NCI-H2107 (cell line): ENCODE data around the gene TRAM2.

Experiments
- DNase-seq: peaks from one replicate; lab custom pipeline; 2025; lab: John Stamatoyannopoulos, UW

TRAM2 gene

DNA sequence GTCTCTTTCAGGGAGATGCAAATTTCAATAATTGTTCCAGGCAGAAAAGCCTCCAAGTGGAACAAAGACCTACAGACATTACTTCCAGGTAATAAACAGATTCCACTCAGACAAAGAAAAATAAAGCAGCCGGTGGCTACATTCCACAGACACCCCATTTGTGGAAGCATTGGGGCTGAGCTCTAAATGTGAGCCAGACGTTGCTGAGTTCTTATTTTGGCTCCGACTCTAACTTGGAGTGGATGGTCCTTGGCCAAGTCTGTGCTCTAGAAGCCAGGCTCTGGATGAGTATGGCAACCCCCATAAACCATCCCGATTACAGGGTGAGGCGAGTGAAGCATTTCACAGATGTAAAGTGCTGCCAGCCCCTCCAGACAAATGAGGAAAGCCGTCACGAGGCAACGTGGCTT lies 6.6 kb downstream of the TRAM2 start:
- no peak for DNase-seq

GRCh38 chr6:52568320-52568719 lies 8.5 kb downstream of the TRAM2 start:
- DNase-seq: no peak

DNA sequence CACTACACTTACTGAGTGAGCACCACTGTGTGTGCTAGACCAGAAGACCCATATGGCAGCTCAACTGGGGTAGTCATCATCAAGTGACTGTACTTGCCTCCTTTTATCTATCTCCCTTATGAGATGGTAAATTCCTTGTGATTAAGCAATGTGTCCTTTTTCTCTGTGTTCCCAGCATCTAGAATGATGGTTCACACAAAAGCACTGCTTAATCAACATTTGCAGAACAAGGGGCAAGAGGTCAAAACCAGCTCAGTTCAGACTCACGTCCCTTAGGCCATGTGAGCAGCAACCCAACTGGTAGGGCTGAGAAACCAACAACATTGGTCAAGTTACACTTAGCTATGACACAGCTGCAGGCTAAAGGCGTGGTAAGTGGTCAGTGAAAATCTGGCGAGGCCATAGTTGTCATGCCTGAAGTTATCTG lies 10.0 kb downstream of the TRAM2 start:
- DNase-seq: no peak

DNA sequence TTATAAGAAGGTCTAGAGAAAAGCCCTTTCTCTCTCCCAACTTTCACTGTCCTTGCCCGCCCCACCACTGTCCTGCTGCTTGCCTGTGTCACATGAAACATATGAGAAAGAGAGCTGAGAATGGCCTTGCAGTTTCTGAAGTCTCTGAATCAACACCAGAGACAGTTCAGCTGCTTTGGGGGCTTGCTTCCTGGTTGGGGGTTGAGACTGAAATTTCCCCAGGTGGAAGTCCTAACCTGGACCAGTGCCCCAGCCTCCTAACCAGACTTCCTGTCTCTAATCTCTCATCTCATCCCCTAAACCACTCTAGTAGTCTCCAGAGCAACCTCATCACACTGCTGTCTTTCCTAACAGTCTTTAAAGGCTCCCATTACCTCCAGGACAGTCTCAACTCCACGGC lies 10.7 kb downstream of the TRAM2 start:
- DNase-seq: no peak

GRCh38 chr6:52564856-52565255 lies 12.0 kb downstream of the TRAM2 start:
- no peak for DNase-seq

- no peak for DNase-seq
Measured at GRCh38 chr6:52562911-52563310, 13.9 kb downstream of the TRAM2 start.

GRCh38 chr6:52560462-52560861 lies 16.4 kb downstream of the TRAM2 start:
- DNase-seq: no peak

- no peak for DNase-seq
Measured at GRCh38 chr6:52558266-52559000, 18.4 kb downstream of the TRAM2 start.

DNA sequence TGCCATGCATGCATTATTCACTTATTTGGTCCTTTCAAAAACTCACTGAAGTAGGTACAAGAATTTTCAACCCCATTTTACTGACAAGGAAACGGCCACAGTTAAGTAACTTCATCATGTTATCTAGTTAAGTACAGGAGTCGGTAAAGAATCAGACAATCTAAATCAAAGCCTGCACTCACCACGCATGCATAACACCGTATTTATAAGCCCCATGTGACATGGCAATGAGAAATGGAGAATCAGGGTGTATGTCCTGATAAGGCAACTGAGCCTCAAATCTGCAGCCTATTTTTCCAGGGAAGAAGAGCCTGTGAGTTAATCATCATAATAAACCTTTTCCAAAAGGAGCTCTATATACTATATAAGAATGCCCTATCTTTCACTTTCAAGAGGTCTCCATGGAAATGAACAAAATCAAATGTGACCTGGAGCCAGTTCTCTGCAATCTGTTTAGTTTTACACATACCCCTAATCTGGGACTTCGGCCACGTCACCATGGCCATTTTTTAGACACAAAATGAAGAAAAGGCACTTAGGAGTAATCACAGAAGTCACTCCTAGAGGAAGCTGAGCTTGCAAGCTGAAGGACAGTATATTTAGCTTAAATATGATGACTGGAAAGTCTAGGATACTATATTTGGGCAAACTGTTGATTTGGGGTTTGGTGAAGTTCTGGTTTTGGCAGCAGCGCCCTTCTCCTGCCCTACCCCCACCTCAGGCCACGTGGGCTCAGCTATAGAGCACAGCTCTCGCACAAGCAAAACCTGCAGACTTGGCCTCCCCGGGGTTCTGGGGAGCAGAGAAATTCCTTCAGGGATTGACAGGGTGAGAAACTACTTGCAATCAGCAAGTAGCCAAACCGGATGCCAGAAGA lies 19.2 kb downstream of the TRAM2 start:
- DNase-seq: no peak

DNA sequence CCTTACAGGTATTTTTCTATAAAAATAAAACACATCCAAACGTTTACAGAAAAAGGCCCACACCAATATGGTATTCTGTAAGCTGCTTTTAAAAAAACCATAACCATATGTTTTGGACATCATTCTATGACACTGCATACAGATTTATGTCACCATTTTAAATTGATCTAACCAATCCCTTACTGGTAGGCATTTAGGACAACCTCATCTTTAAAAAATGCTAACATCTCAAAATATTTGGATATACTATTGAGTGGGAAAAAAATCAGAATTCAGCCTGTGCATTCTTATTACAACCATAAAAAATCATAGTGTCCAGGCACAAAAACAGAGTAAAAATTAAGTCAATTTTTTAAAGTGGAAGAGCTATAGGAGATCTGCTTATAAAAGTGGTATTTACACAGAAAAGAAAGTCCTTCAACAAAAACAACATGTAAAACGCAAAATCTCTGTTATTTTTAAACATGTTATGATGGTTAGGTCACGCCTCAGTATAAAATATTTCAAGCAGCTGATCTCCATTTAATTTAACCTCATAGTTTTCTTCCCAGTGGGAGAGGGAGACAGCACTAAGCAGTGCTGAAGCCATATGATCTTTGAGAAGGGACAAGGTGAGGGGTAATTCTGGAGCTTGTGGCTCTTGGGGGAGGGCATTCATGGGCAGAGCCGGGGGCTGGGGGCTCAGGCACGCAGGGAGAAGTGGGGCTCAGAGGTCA lies 21.2 kb downstream of the TRAM2 start:
- DNase-seq: no peak

DNA sequence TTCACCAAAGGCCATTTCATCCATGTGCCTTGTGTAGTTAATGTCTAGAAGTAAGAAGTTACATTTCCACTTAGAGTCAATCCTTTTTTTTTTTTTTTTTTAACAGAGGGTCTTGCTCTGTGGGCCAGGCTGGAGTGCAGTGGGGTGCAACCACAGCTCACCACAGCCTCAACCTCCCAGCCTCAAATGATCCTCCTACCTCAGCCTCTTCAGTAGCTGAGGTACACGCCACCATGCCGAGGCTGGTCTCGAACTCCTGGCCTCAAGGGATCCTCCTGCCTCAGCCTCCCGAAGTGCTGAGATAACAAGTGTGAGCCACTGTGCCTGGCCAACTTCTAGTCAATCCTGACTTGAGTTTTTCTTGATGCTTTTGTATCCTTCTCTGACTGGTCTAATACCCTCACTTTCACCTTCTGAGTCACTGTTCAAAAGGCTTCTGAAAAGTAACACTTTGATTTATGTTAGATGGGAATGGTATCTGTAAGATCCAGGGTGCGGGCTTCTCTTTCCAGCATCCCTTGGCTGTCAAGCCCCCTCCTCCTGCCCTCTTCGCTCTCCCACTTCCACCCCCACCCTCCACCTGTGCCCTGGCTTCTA lies 22.1 kb downstream of the TRAM2 start:
- no peak for DNase-seq

DNA sequence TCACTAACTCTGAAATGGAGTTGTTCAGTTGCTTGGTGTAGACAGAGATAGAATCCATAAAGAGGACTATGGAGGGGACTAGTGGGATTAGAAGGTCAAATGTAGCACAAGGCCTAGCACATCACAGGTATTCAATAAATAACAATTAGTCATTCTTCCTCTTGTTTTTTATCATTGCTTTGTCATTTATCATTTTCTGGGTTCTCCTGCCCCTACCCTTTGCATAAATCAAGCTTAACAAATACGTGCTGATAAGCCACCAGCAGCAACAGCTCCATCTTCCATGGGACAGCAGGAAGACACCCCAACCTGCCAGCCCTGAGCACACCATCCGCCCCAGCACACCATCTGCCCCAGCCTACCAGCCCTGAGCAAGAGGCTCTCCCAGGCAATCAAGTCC lies 23.1 kb downstream of the TRAM2 start:
- DNase-seq: no peak

GRCh38 chr6:52553158-52553557 lies 23.7 kb downstream of the TRAM2 start:
- DNase-seq: no peak

DNA sequence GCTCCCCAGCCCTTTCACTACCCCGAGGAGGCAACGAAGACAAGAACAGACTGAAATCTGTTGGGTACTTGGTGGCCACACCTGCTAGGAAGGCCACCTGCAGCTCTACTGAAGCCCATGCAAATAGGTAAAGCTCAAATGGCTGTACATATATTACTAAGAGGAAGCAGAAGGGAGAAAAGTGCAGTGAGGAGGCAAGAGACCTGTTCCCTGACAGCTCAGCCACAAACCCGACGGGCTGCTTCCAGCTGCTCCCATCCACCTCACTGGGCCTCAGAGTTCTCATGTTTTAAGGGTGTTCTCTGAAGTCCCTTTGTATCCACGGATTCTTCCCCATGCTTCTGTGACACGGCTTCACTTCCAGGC lies 24.6 kb downstream of the TRAM2 start:
- DNase-seq: no peak

GRCh38 chr6:52551483-52552277 lies 25.2 kb downstream of the TRAM2 start:
- DNase-seq: no peak

GRCh38 chr6:52550870-52551269 lies 26.0 kb downstream of the TRAM2 start:
- no peak for DNase-seq

DNA sequence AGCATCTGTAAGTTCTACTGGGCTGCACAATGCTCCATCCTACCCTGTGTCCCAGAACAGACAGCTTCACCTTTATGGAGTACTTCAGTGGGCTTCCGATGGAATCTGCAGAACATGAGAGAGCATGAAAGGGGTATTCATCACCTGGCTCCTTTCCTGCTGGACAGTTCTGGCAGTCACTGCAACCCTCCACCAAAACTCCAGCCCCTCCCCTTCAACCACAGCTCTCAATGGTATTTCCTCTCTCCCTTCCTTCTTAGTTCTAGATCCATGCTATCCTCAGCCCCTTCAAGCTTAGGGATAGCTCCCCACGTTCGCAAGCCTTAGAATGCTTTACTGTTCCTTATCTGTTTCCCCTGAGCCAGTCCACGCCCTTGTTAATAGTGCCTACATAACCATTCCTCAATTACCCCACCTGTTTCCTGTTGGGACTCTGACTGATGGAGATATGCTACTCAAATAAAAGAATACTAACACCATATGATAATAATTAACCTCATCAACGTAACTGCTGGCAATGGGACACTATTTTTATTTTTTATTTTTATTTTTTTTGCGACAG lies 26.8 kb downstream of the TRAM2 start:
- DNase-seq: no peak

GRCh38 chr6:52549428-52549827 lies 27.4 kb downstream of the TRAM2 start:
- DNase-seq: no peak

DNA sequence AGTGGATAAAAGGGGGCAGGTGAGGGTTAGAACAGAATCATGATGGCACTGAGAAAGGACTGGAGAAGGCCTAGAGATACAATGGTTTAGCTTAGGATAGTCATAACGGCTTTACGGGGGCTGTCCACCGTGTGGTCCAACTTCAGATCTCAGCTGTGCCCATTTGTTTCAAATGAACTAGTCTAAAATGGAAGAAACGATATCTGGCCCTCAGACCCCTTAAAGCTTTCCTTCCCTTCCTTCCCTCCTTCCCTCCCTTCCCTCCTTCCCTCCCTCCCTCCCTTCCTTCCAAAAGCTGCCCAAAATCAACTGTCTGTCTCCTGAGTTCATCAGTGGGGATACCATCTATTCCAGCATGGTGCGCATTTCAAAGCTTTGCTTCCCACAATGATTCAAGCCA lies 27.9 kb downstream of the TRAM2 start:
- DNase-seq: no peak

GRCh38 chr6:52548353-52548713 lies 28.5 kb downstream of the TRAM2 start:
- DNase-seq: no peak

- DNase-seq: no peak
Measured at GRCh38 chr6:52547647-52548352, 29.1 kb downstream of the TRAM2 start.
